HepG2 (cell line): ENCODE measurements around the gene CXorf65. TPM values are rescaled to one million over a fixed set of nuclear protein-coding genes. Genes with fewer than 3 reads are reported as not detected.

Experiments
- ATAC-seq: fragments of 200-7000 bp; cut with Tn5 transposase; 3 replicates; pipeline ENCODE4 v1.9.1; 2020; ENCODE audit warnings: mild to moderate bottlenecking, moderate library complexity
- BruUV-seq: library from RNA; stranded (reverse); fragments of 400-500 nt; replicated peaks from 2 replicates; lab custom pipeline; 2021; lab: Mats Ljungman, UMichigan
- CTCF ChIA-PET: fragments of 300-600 bp; formaldehyde crosslinking; extraction: SDS; loops from one replicate; lab custom pipeline; 2021; ENCODE audit warnings: low total read pairs, inconsistent platforms, low intra/inter-chr PET ratio; lab: Yijun Ruan, JAX
- POLR2A ChIA-PET: fragments of 350-600 bp; sonication (Branson Sonifier 250); formaldehyde crosslinking; loops from one replicate; lab custom pipeline; 2020; ENCODE audit warnings: antibody characterized with exemption, inconsistent platforms; lab: Yijun Ruan, JAX
- DNase-seq: peaks from one replicate; pipeline ENCODE4 v3.0.0-alpha.2; 2015; ENCODE audit warnings: low spot score
- FAIRE-seq: peaks from 3 replicates; lab custom pipeline; 2011; peaks lifted over from hg19 to GRCh38; lab: Jason Lieb, UNC
- H2AFZ ChIP-seq: one replicate; pipeline ENCODE4 v1.6.1; 2011; ENCODE audit warnings: low read length, inconsistent platforms
- H3K27ac ChIP-seq: fragments of 300-600 bp; 3 replicates; pipeline ENCODE4 v1.8.0; 2011; ENCODE audit warnings: mixed run types, mild to moderate bottlenecking, mixed read lengths, low read length, inconsistent platforms; ENCODE audit not compliant: insufficient read depth; ENCODE audit errors: extremely low read length
- H3K27me3 ChIP-seq, 2 experiments: fragments of 200-600 bp in 1 of 2; 2 replicates in 1 of 2; 3 replicates in 1 of 2; pipeline versions ENCODE4 v1.6.0 to v1.8.0; 2011; ENCODE audit warnings: low read length in 2 of 2, mild to moderate bottlenecking in 2 of 2, moderate library complexity in 2 of 2, inconsistent platforms in 1 of 2; ENCODE audit not compliant: insufficient read depth in 2 of 2, control insufficient read depth in 1 of 2
- H3K36me3 ChIP-seq, 2 experiments: fragments of 200-600 bp in 1 of 2; replicated peaks in 1 of 2; 2 replicates in 1 of 2; 3 replicates in 1 of 2; pipeline versions ENCODE4 v1.5.1 to v1.8.0; 2011; ENCODE audit warnings: low read length in 2 of 2, inconsistent platforms in 1 of 2; ENCODE audit not compliant: insufficient read depth in 2 of 2, control insufficient read depth in 1 of 2
- H3K4me1 ChIP-seq: 2 replicates; pipeline ENCODE4 v1.5.1; 2012; ENCODE audit warnings: low read length, inconsistent platforms; ENCODE audit not compliant: insufficient read depth
- H3K4me2 ChIP-seq: 2 replicates; pipeline ENCODE4 v1.6.0; 2011; ENCODE audit warnings: low read depth, low read length, inconsistent platforms
- H3K4me3 ChIP-seq, 3 experiments: fragments of 200-600 bp in 1 of 3; sonication (generic), shearing (Covaris generic) in 1 of 3; replicated peaks in 1 of 3; 2 replicates each; pipeline ENCODE4 v1.5.1; 2011 to 2016; ENCODE audit warnings: low read length in 3 of 3, inconsistent platforms in 2 of 3, low read depth in 2 of 3, mild to moderate bottlenecking in 2 of 3, control low read depth in 1 of 3, mixed read lengths in 1 of 3; ENCODE audit not compliant: insufficient read depth in 1 of 3
- H3K79me2 ChIP-seq: one replicate; pipeline ENCODE4 v1.6.1; 2011; ENCODE audit warnings: low read length, inconsistent platforms; ENCODE audit not compliant: insufficient read depth
- H3K9ac ChIP-seq: 2 replicates; pipeline ENCODE4 v1.6.0; 2011; ENCODE audit warnings: mild to moderate bottlenecking, low read depth, low read length, inconsistent platforms; ENCODE audit not compliant: insufficient read depth
- H3K9me3 ChIP-seq: 2 replicates; pipeline ENCODE4 v1.5.1; 2012; ENCODE audit warnings: mild to moderate bottlenecking, low read length
- H4K20me1 ChIP-seq: 2 replicates; pipeline ENCODE4 v1.6.0; 2011; ENCODE audit warnings: inconsistent platforms, mild to moderate bottlenecking, low read length, moderate library complexity; ENCODE audit not compliant: insufficient read depth
- EP300 ChIP-seq, 3 experiments: sonication (generic) in 1 of 3; formaldehyde crosslinking in 1 of 3; IDR thresholded peaks; 2 replicates each; pipeline versions ENCODE4 v1.5.1 to v1.6.1; 2011 to 2020; ENCODE audit warnings: low read depth in 2 of 3, low read length in 2 of 3, borderline replicate concordance in 1 of 3, improper control_type of control experiment in 1 of 3, mild to moderate bottlenecking in 1 of 3, missing genetic modification reagents in 1 of 3, moderate library complexity in 1 of 3
- FOXA1 ChIP-seq, 2 experiments: fragments of 450-650 bp in 1 of 2; sonication (generic) in 1 of 2; formaldehyde crosslinking in 1 of 2; IDR thresholded peaks; 2 replicates each; pipeline versions ENCODE4 v1.4.0 to v1.6.1; 2016 to 2020; ENCODE audit warnings: missing genetic modification reagents in 1 of 2
- HMG20A ChIP-seq: IDR thresholded peaks from 2 replicates; pipeline ENCODE4 v1.6.1; 2016; ENCODE audit warnings: borderline replicate concordance
- MTF2 ChIP-seq: sonication (generic); formaldehyde crosslinking; IDR thresholded peaks from 2 replicates; pipeline ENCODE4 v1.5.0; 2020; ENCODE audit warnings: missing genetic modification reagents, borderline replicate concordance
- PITX1 ChIP-seq: sonication (generic); formaldehyde crosslinking; IDR thresholded peaks from 2 replicates; pipeline ENCODE4 v1.5.1; 2020; ENCODE audit warnings: mild to moderate bottlenecking, missing genetic modification reagents
- POLR2AphosphoS2 ChIP-seq: IDR thresholded peaks from 2 replicates; pipeline ENCODE4 v1.6.1; 2011; ENCODE audit warnings: low read depth, low read length, improper control_type of control experiment
- REST ChIP-seq, 2 experiments: IDR thresholded peaks; 2 replicates each; pipeline ENCODE4 v1.6.1; 2011 to 2012; ENCODE audit warnings: low read length in 2 of 2, borderline replicate concordance in 1 of 2, low read depth in 1 of 2, mild to moderate bottlenecking in 1 of 2, moderate library complexity in 1 of 2
- RFXAP ChIP-seq: sonication (generic); formaldehyde crosslinking; IDR thresholded peaks from 2 replicates; pipeline ENCODE4 v1.4.0; 2020; ENCODE audit warnings: missing genetic modification reagents, borderline replicate concordance
- SKI ChIP-seq: fragments of 450-650 bp; IDR thresholded peaks from one replicate; pipeline ENCODE4 v1.6.1; 2018; ENCODE audit warnings: mild to moderate bottlenecking; ENCODE audit not compliant: partially characterized antibody
- ZNF138 ChIP-seq: sonication (generic); formaldehyde crosslinking; IDR thresholded peaks from 2 replicates; pipeline ENCODE4 v1.5.0; 2020; ENCODE audit warnings: mild to moderate bottlenecking, low read depth, missing genetic modification reagents
- ZNF616 ChIP-seq: sonication (generic); formaldehyde crosslinking; IDR thresholded peaks from 2 replicates; pipeline ENCODE4 v1.5.0; 2020; ENCODE audit warnings: low read depth, mild to moderate bottlenecking, missing genetic modification reagents
- ZNF687 ChIP-seq: sonication (generic); formaldehyde crosslinking; IDR thresholded peaks from 2 replicates; pipeline ENCODE4 v1.5.1; 2020; ENCODE audit warnings: mild to moderate bottlenecking, missing genetic modification reagents, moderate library complexity
- WGBS: methylation state at CpG from one replicate; pipeline ENCODE4 v1.1.6; 2017; ENCODE audit warnings: low lambda C conversion rate; 5-methylcytosine and 5-hydroxymethylcytosine counted together
- in situ Hi-C: cut with HindIII; loops from 2 replicates; pipeline ENCODE4 v1.10.0; 2017; ENCODE audit warnings: low pct_unique_long_range_greater_than_20kb; ENCODE audit not compliant: extremely low pct_ligation_motif_present
- intact Hi-C: fragments of 100-400 bp; cut with micrococcal nuclease; formaldehyde crosslinking; loops from one replicate; pipeline ENCODE4 v1.10.0; 2022; ENCODE audit not compliant: unreplicated experiment
- polyA plus RNA-seq, 8 experiments: library from polyadenylated mRNA; depleted of rRNA in 3 of 8; stranded (reverse) in 7 of 8; unstranded in 1 of 8; fragments of >200 nt; fragmentation: Illumina TruSeq in 4 of 8; extraction: Trizol in 4 of 8; gene quantifications; 2 replicates each; pipeline versions ENCODE4 v1.2.1 to v1.2.3, GENCODE V29; 2011 to 2016; ENCODE audit warnings: low read depth in 4 of 8, missing spikeins in 1 of 8, mixed read lengths in 1 of 8; ENCODE audit not compliant: insufficient read depth in 1 of 8
- total RNA-seq, 5 experiments: library from RNA; depleted of rRNA; stranded (reverse); fragments of >200 nt; fragmentation: Illumina TruSeq; extraction: Trizol; gene quantifications; 2 replicates each; pipeline ENCODE4 v1.2.3, GENCODE V29; 2016; ENCODE audit warnings: low read depth in 1 of 5

CXorf65 gene
- total and polyA plus RNA-seq, 2 of the 13 experiments (the other 11 are each of a cell fraction or from before 2014, with no cell fraction given) = not detected

- TF ChIP-seq RFXAP (CRISPR knock-in tag) = no peak
- no peak for TF ChIP-seq MTF2 (CRISPR knock-in tag)
- TF ChIP-seq REST (IDR thresholded peaks at IDR 0.05; ENCODE audit: borderline replicate concordance in 1 of 2, low read depth in 1 of 2, low read length in 2 of 2) = no peak
Observed at GRCh38 chrX:71085900-71086299, 20.6 kb downstream of the CXorf65 start (continued).

GRCh38 chrX:71082822-71083221 is 23.7 kb downstream of the CXorf65 start:
- TF ChIP-seq POLR2AphosphoS2 (no peak), FOXA1 (IDR thresholded peaks at IDR 0.05) (no peak), FOXA1 (CRISPR knock-in tag; IDR thresholded peaks at IDR 0.05) (no peak), ZNF687 (CRISPR knock-in tag) (no peak), EP300 (IDR thresholded peaks at IDR 0.05; ENCODE audit: low read depth in 2 of 2, low read length in 2 of 2) (no peak), EP300 (CRISPR knock-in tag; IDR thresholded peaks at IDR 0.05; ENCODE audit: borderline replicate concordance) (no peak), HMG20A (CRISPR knock-in tag) (no peak), ZNF138 (CRISPR knock-in tag) (no peak), SKI (no peak), PITX1 (CRISPR knock-in tag) (no peak), ZNF616 (no peak)
- Histone ChIP-seq H3K9me3 (no peaks in the 10 kb centered on the region), H3K27ac (no peak overlapping the region), H3K4me1 (peaks cover 22% of the 10 kb centered on the region), H3K4me2 (no peak overlapping the region), H2AFZ (no peak overlapping the region), H4K20me1 (no peaks in the 10 kb centered on the region), H3K79me2 (no peaks in the 10 kb centered on the region), H3K4me3 (no peak overlapping the region), H3K27me3 (no peaks in the 10 kb centered on the region), H3K36me3 (no peaks in the 10 kb centered on the region), H3K9ac (no peak overlapping the region)
- no peak for FAIRE-seq
- 85% methylated on average over 4 of the region's 4 CpGs for WGBS
- DNase-seq = no peak
- in situ Hi-C loops = no loop called here
- ATAC-seq = no peak
- BruUV-seq = no TSS peak
- ChIA-PET CTCF (no interaction called here), POLR2A (interaction anchor here (0.6 kb wide), 1 partner anchor 15 kb away, joined by 5 read pairs; the partner anchor contains the start of gene SNX12)
- intact Hi-C loops = no loop called here
